Neural cell (in vitro differentiated cells): ENCODE data around the gene PLD5.

Experiments
- CTCF ChIP-seq: fragments of 450-650 bp; IDR thresholded peaks from 2 replicates; pipeline ENCODE4 v1.5.1; 2014; ENCODE audit warnings: antibody characterized with exemption, mild to moderate bottlenecking, moderate library complexity; ENCODE audit not compliant: poor library complexity, severe bottlenecking
- EP300 ChIP-seq: fragments of 450-650 bp; conservative IDR thresholded peaks from 2 replicates; pipeline ENCODE4 v1.6.1; 2014; ENCODE audit warnings: antibody characterized with exemption, mild to moderate bottlenecking, moderate library complexity; ENCODE audit not compliant: poor library complexity, severe bottlenecking

- TF ChIP-seq EP300 (no peak), CTCF (no peak)
These were observed 287.4 kb downstream of the PLD5 start for GRCh38 chr1:242237051-242237450.
